MM.1S (cell line): ENCODE data around the gene LRRK1.

Experiments used
- EZH2 ChIP-seq: fragments of 300-600 bp; sonication (generic); optimal IDR thresholded peaks from 2 replicates; pipeline ENCODE3; 2017; ENCODE audit warnings: low read depth, mild to moderate bottlenecking, antibody characterized with exemption, low read length, mixed read lengths
- TF ChIP-seq, protein P1 (sequence below): fragments of 300-600 bp; sonication (generic); IDR thresholded peaks from 2 replicates; pipeline ENCODE4 v1.5.1; 2016; ENCODE audit warnings: antibody characterized with exemption, low read length, mixed read lengths

DNA sequence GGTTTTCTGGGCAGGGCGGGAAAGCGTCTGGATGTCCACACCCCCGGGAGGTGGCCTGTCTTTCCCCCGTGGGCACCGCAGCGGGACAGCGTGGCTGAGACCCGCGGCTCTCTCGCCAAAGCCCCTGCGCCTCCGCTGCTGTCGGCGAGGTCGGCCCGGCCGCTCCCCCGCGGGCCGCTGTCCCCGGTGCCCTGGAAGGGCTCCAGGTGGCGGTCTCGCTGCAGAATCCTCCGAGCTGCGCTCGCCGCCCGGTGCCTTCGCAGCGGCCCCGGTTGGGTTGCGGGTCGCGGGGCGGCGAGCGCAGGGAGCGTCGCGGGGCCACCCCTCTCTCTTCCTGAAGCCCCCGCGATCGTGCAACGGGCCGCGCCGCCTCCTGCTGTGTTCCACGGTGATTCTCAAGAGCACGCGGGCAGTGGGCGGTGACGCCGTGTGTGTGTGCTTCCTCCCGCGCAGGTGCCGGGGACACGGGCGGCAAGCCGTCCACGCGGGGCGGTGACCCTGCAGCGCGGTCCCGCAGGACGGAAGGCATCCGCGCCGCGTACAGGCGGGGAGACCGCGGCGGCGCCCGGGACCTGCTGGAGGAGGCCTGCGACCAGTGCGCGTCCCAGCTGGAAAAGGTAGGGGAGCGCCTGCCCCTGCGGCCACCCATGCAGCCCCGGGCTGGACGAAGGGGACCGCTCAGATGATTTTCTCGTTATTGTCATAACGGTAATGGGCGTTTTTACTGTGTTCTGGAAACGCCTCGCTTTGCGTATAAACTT lies 54.4 kb downstream of the LRRK1 start:
- TF ChIP-seq, protein P1, sequence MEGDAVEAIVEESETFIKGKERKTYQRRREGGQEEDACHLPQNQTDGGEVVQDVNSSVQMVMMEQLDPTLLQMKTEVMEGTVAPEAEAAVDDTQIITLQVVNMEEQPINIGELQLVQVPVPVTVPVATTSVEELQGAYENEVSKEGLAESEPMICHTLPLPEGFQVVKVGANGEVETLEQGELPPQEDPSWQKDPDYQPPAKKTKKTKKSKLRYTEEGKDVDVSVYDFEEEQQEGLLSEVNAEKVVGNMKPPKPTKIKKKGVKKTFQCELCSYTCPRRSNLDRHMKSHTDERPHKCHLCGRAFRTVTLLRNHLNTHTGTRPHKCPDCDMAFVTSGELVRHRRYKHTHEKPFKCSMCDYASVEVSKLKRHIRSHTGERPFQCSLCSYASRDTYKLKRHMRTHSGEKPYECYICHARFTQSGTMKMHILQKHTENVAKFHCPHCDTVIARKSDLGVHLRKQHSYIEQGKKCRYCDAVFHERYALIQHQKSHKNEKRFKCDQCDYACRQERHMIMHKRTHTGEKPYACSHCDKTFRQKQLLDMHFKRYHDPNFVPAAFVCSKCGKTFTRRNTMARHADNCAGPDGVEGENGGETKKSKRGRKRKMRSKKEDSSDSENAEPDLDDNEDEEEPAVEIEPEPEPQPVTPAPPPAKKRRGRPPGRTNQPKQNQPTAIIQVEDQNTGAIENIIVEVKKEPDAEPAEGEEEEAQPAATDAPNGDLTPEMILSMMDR = no peak
- TF ChIP-seq EZH2 = no peak
